Measurements from ENCODE around the gene DRC3.
"Not testable (repeated sequence)": the region's sequence is repeated elsewhere in the genome, so short reads cannot be mapped to it uniquely, and the experiment has no call there.

The DRC3 gene

GRCh38 chr17:17941015-17941414, 31.6 kb upstream of the DRC3 start:
- DNase-seq (ENCODE audit: low read depth), result no peak

- DNase-seq (ENCODE audit: low read depth), result no peak
Observed at GRCh38 chr17:17942846-17943245, 29.8 kb upstream of the DRC3 start.

GRCh38 chr17:17943281-17943984, 29.2 kb upstream of the DRC3 start:
- DNase-seq (ENCODE audit: low read depth), result no peak

GRCh38 chr17:17944242-17944641, 28.4 kb upstream of the DRC3 start:
- no peak for DNase-seq (ENCODE audit: low read depth)

- no peak for DNase-seq (ENCODE audit: low read depth)
Observed at GRCh38 chr17:17944743-17945142, 27.9 kb upstream of the DRC3 start.

- no peak for DNase-seq (ENCODE audit: low read depth)
Observed at GRCh38 chr17:17946093-17946492, 26.6 kb upstream of the DRC3 start.

- no peak for DNase-seq (ENCODE audit: low read depth)
Observed at GRCh38 chr17:17947309-17947708, 25.4 kb upstream of the DRC3 start.

GRCh38 chr17:17947966-17948365, 24.7 kb upstream of the DRC3 start:
- no peak for DNase-seq (ENCODE audit: low read depth)

- DNase-seq (ENCODE audit: low read depth), result no peak
Observed at GRCh38 chr17:17950347-17950746, 22.3 kb upstream of the DRC3 start.

GRCh38 chr17:17950806-17951205, 21.9 kb upstream of the DRC3 start:
- no peak for DNase-seq (ENCODE audit: low read depth)

GRCh38 chr17:17951524-17951923, 21.1 kb upstream of the DRC3 start:
- DNase-seq (ENCODE audit: low read depth), result no peak

- DNase-seq (ENCODE audit: low read depth), result no peak
Observed at GRCh38 chr17:17952691-17953090, 20.0 kb upstream of the DRC3 start.

GRCh38 chr17:17954079-17954478, 18.6 kb upstream of the DRC3 start:
- DNase-seq (ENCODE audit: low read depth), result no peak

GRCh38 chr17:17955790-17956341, 16.8 kb upstream of the DRC3 start:
- not testable (repeated sequence) for DNase-seq (ENCODE audit: low read depth)

GRCh38 chr17:17957584-17957916, 15.1 kb upstream of the DRC3 start:
- no peak for DNase-seq (ENCODE audit: low read depth)

- DNase-seq (ENCODE audit: low read depth), result no peak
Observed at GRCh38 chr17:17958982-17959381, 13.7 kb upstream of the DRC3 start.

- DNase-seq (ENCODE audit: low read depth), result no peak
Observed at GRCh38 chr17:17959520-17960361, 12.9 kb upstream of the DRC3 start.

GRCh38 chr17:17960500-17961030, 12.1 kb upstream of the DRC3 start:
- DNase-seq (ENCODE audit: low read depth), result no peak

- DNase-seq (ENCODE audit: low read depth), result no peak
Observed at GRCh38 chr17:17963066-17963465, 9.6 kb upstream of the DRC3 start.

- DNase-seq (ENCODE audit: low read depth), result no peak
Observed at GRCh38 chr17:17963694-17964436, 8.8 kb upstream of the DRC3 start.

GRCh38 chr17:17964710-17965109, 8.0 kb upstream of the DRC3 start:
- no peak for DNase-seq (ENCODE audit: low read depth)

GRCh38 chr17:17965152-17965721, 7.4 kb upstream of the DRC3 start:
- DNase-seq (ENCODE audit: low read depth), result no peak
